DND-41 (cell line): ENCODE data around the gene DNM2.

Experiments
- CTCF ChIP-seq: IDR thresholded peaks from 2 replicates; pipeline ENCODE4 v1.5.1; 2012; ENCODE audit warnings: borderline replicate concordance, low read length, moderate library complexity, mild to moderate bottlenecking; ENCODE audit not compliant: poor library complexity, severe bottlenecking; ENCODE audit errors: extremely low read depth
- EZH2 ChIP-seq: IDR thresholded peaks from 3 replicates; pipeline ENCODE4 v1.6.1; 2012; ENCODE audit warnings: borderline replicate concordance, low read depth, mild to moderate bottlenecking, moderate library complexity, low read length, inconsistent platforms; ENCODE audit not compliant: severe bottlenecking

DNA sequence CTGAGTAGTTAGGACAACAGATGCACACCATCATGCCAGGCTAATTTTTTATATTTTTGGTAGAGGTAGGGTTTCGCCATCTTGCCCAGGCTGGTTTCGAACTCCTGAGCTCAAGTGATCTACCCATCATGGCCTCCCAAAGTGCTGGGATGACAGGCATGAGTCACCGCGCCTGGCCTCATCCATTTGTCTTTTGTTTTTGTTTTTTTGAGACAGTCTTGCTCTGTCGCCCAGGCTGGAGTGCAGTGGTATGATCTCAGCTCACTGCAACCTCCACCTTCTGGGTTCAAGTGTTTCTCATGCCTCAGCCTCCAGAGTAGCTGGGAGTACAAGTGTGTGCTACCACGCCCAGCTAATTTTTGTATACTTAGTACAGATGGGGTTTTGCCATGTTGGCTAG, 57.0 kb downstream of the DNM2 start:
- no peak for TF ChIP-seq CTCF
- no peak for TF ChIP-seq EZH2
